Measurements from ENCODE around the gene LRRFIP1.

The LRRFIP1 gene

GRCh38 chr2:237661270-237661669 lies 33.9 kb downstream of the LRRFIP1 start:
- H3K9me3 ChIP-seq (ENCODE audit: insufficient read depth, low read length, severe bottlenecking), result no peaks in the 10 kb centered on the region
- DNase-seq, result no peak
- no peak overlapping the region for H2AFZ ChIP-seq (ENCODE audit: low read depth, low read length)
- no peak overlapping the region for H3K9ac ChIP-seq (ENCODE audit: low read depth, low read length)
- H3K79me2 ChIP-seq (ENCODE audit: insufficient read depth, low read length), result no peaks in the 10 kb centered on the region
- no peaks in the 10 kb centered on the region for H4K20me1 ChIP-seq (ENCODE audit: insufficient read depth, low read length)
- no peak for ATAC-seq (ENCODE audit: insufficient read depth, low read depth)
- no peak overlapping the region for H3K4me3 ChIP-seq (ENCODE audit: low read depth in 1 of 2, low read length in 2 of 2)
- peaks cover 23% of the 10 kb centered on the region for H3K27me3 ChIP-seq (ENCODE audit: insufficient read depth, low read length, poor library complexity)
- no peak for TF ChIP-seq CTCF (IDR thresholded peaks at IDR 0.05; ENCODE audit: borderline replicate concordance, extremely low read depth, low read length, poor library complexity, severe bottlenecking)
- no peak for TF ChIP-seq EZH2 (IDR thresholded peaks at IDR 0.05; ENCODE audit: borderline replicate concordance, low read depth, low read length, severe bottlenecking)
- H3K27ac ChIP-seq (ENCODE audit: low read length), result no peak overlapping the region
- no peak overlapping the region for H3K4me2 ChIP-seq (ENCODE audit: insufficient read depth, low read length)
- H3K36me3 ChIP-seq (ENCODE audit: insufficient read depth, low read length), result no peaks in the 10 kb centered on the region
- no peaks in the 10 kb centered on the region for H3K4me1 ChIP-seq (ENCODE audit: insufficient read depth, low read length)

GRCh38 chr2:237661799-237662328 lies 34.5 kb downstream of the LRRFIP1 start:
- H3K79me2 ChIP-seq (ENCODE audit: insufficient read depth, low read length), result no peaks in the 10 kb centered on the region
- TF ChIP-seq EZH2 (IDR thresholded peaks at IDR 0.05; ENCODE audit: borderline replicate concordance, low read depth, low read length, severe bottlenecking), result no peak
- no peak for TF ChIP-seq CTCF (IDR thresholded peaks at IDR 0.05; ENCODE audit: borderline replicate concordance, extremely low read depth, low read length, poor library complexity, severe bottlenecking)
- no peak overlapping the region for H3K4me3 ChIP-seq (ENCODE audit: low read depth in 1 of 2, low read length in 2 of 2)
- no peak overlapping the region for H2AFZ ChIP-seq (ENCODE audit: low read depth, low read length)
- no peak overlapping the region for H3K27ac ChIP-seq (ENCODE audit: low read length)
- H3K4me2 ChIP-seq (ENCODE audit: insufficient read depth, low read length), result no peak overlapping the region
- no peaks in the 10 kb centered on the region for H3K36me3 ChIP-seq (ENCODE audit: insufficient read depth, low read length)
- H3K9ac ChIP-seq (ENCODE audit: low read depth, low read length), result no peak overlapping the region
- H3K4me1 ChIP-seq (ENCODE audit: insufficient read depth, low read length), result no peaks in the 10 kb centered on the region
- H4K20me1 ChIP-seq (ENCODE audit: insufficient read depth, low read length), result no peaks in the 10 kb centered on the region
- ATAC-seq (ENCODE audit: insufficient read depth, low read depth) (no peak), DNase-seq (no peak)
- H3K27me3 ChIP-seq (ENCODE audit: insufficient read depth, low read length, poor library complexity), result peaks cover 23% of the 10 kb centered on the region
- H3K9me3 ChIP-seq (ENCODE audit: insufficient read depth, low read length, severe bottlenecking), result no peaks in the 10 kb centered on the region

GRCh38 chr2:237662671-237663093 lies 35.3 kb downstream of the LRRFIP1 start:
- H3K79me2 ChIP-seq (ENCODE audit: insufficient read depth, low read length), result no peaks in the 10 kb centered on the region
- no peak for TF ChIP-seq CTCF (IDR thresholded peaks at IDR 0.05; ENCODE audit: borderline replicate concordance, extremely low read depth, low read length, poor library complexity, severe bottlenecking)
- TF ChIP-seq EZH2 (IDR thresholded peaks at IDR 0.05; ENCODE audit: borderline replicate concordance, low read depth, low read length, severe bottlenecking), result no peak
- H3K4me1 ChIP-seq (ENCODE audit: insufficient read depth, low read length), result no peaks in the 10 kb centered on the region
- no peaks in the 10 kb centered on the region for H3K36me3 ChIP-seq (ENCODE audit: insufficient read depth, low read length)
- ATAC-seq (ENCODE audit: insufficient read depth, low read depth) (no peak), DNase-seq (no peak)
- no peak overlapping the region for H3K4me2 ChIP-seq (ENCODE audit: insufficient read depth, low read length)
- no peaks in the 10 kb centered on the region for H4K20me1 ChIP-seq (ENCODE audit: insufficient read depth, low read length)
- H3K4me3 ChIP-seq (ENCODE audit: low read depth in 1 of 2, low read length in 2 of 2), result no peak overlapping the region
- H2AFZ ChIP-seq (ENCODE audit: low read depth, low read length), result no peak overlapping the region
- no peak overlapping the region for H3K9ac ChIP-seq (ENCODE audit: low read depth, low read length)
- no peaks in the 10 kb centered on the region for H3K9me3 ChIP-seq (ENCODE audit: insufficient read depth, low read length, severe bottlenecking)
- H3K27ac ChIP-seq (ENCODE audit: low read length), result no peak overlapping the region
- peaks cover 23% of the 10 kb centered on the region for H3K27me3 ChIP-seq (ENCODE audit: insufficient read depth, low read length, poor library complexity)
